Activated CD8-positive, alpha-beta T cell treated with anti-CD3 and anti-CD28 coated beads, Interleukin-2, amount 10 ng/mL, durations not matched to agents 7 days and 5 days (primary cell): Measurements from ENCODE around the gene CBX7. TPM values are rescaled to one million over a fixed set of nuclear protein-coding genes. Genes with fewer than 3 reads are reported as not detected.

Source experiments
- ATAC-seq: fragments of 150-1000 bp; cut with Tn5 transposase; one replicate; pipeline ENCODE4 v1.10.0; 2021; ENCODE audit warnings: moderate library complexity
- CTCF ChIA-PET: fragments of 350-600 bp; sonication (Branson Sonifier 250); formaldehyde crosslinking; loops from one replicate; lab custom pipeline; 2021; ENCODE audit warnings: antibody characterized with exemption; lab: Charles Lee
- POLR2A ChIA-PET: fragments of 350-600 bp; sonication (Branson Sonifier 250); formaldehyde crosslinking; loops from one replicate; lab custom pipeline; 2021; ENCODE audit warnings: antibody characterized with exemption; lab: Charles Lee
- DNase-seq: peaks from one replicate; pipeline ENCODE4 v3.0.0-alpha.2; 2020
- H3K27ac Mint-ChIP-seq: one replicate; pipeline ENCODE4 v1.8.0; 2021; ENCODE audit warnings: mild to moderate bottlenecking, mixed read lengths
- H3K27me3 Mint-ChIP-seq: one replicate; pipeline ENCODE4 v1.8.0; 2021; ENCODE audit warnings: low read depth, mixed read lengths
- H3K36me3 Mint-ChIP-seq: one replicate; pipeline ENCODE4 v1.8.0; 2021; ENCODE audit warnings: low read depth, mixed read lengths
- H3K4me1 Mint-ChIP-seq: one replicate; pipeline ENCODE4 v1.8.0; 2021; ENCODE audit warnings: low read depth, mixed read lengths
- H3K4me3 Mint-ChIP-seq: one replicate; pipeline ENCODE4 v1.8.0; 2021; ENCODE audit warnings: mild to moderate bottlenecking, mixed read lengths
- H3K9me3 Mint-ChIP-seq: one replicate; pipeline ENCODE4 v1.8.0; 2022; ENCODE audit warnings: mixed read lengths; ENCODE audit not compliant: insufficient read depth
- total RNA-seq, 2 experiments: library from RNA; stranded (reverse); gene quantifications; one replicate each; pipeline ENCODE4 v1.2.3, GENCODE V29; 2021

Gene CBX7
- total RNA-seq, 2 experiments from 2014 or later, result 8.6 to 8.7 TPM

- H3K9me3 Mint-ChIP-seq, result no peaks in the 10 kb centered on the region
These were observed 6.0 kb downstream of the CBX7 start for GRCh38 chr22:39146256-39147101.

GRCh38 chr22:39144101-39144767 is 8.2 kb downstream of the CBX7 start:
- ChIA-PET POLR2A (no interaction called here), CTCF (interaction anchor here (1.0 kb wide), 1 partner anchor 26 kb away, joined by 3 read pairs; no protein-coding TSS in a partner anchor)
- Mint-ChIP-seq H3K36me3 (peaks cover 6% of the 10 kb centered on the region), H3K4me1 (peaks cover 30% of the 10 kb centered on the region), H3K27ac (peak overlapping the region; percentile 87), H3K4me3 (peak overlapping the region; percentile 85), H3K27me3 (no peaks in the 10 kb centered on the region), H3K9me3 (no peaks in the 10 kb centered on the region)
- DNase-seq (peak; percentile 77), ATAC-seq (peak; percentile 66)

More at GRCh38 chr22:39146256-39147101, 6.0 kb downstream of the CBX7 start:
- H3K4me3 Mint-ChIP-seq, result peak overlapping the region; percentile 67
- H3K36me3 Mint-ChIP-seq, result peaks cover 9% of the 10 kb centered on the region
- DNase-seq (no peak), ATAC-seq (no peak)
- CTCF ChIA-PET, result no interaction called here
- peaks cover 48% of the 10 kb centered on the region for H3K4me1 Mint-ChIP-seq
- H3K27me3 Mint-ChIP-seq, result no peaks in the 10 kb centered on the region
- POLR2A ChIA-PET, result no interaction called here
- H3K27ac Mint-ChIP-seq, result peak overlapping the region; percentile 77

GRCh38 chr22:39142088-39142680 is 10.3 kb downstream of the CBX7 start:
- H3K4me1 Mint-ChIP-seq, result peaks cover 25% of the 10 kb centered on the region
- no peaks in the 10 kb centered on the region for H3K27me3 Mint-ChIP-seq
- DNase-seq, result no peak
- ATAC-seq, result no peak
- H3K9me3 Mint-ChIP-seq, result no peaks in the 10 kb centered on the region
- POLR2A ChIA-PET, result interaction anchor here (0.6 to 1.4 kb wide), 2 partner anchors 116 to 177 kb away, joined by 3 read pairs; partner anchors contain the start of gene RPL3
- peaks cover 3% of the 10 kb centered on the region for H3K36me3 Mint-ChIP-seq
- CTCF ChIA-PET, result interaction anchor here (1.3 to 2.1 kb wide), 3 partner anchors 8 to 273 kb away, joined by 4 to 7 read pairs (median 7); no protein-coding TSS in a partner anchor
- no peak overlapping the region for H3K27ac Mint-ChIP-seq
- H3K4me3 Mint-ChIP-seq, result no peak overlapping the region

- POLR2A ChIA-PET, result no interaction called here
- Mint-ChIP-seq H3K36me3 (no peaks in the 10 kb centered on the region), H3K9me3 (no peaks in the 10 kb centered on the region), H3K4me1 (peaks cover 16% of the 10 kb centered on the region), H3K27me3 (no peaks in the 10 kb centered on the region), H3K27ac (no peak overlapping the region), H3K4me3 (no peak overlapping the region)
- no peak for DNase-seq
- CTCF ChIA-PET, result interaction anchor here (2.0 kb wide), 1 partner anchor 22 kb away, joined by 5 read pairs; no protein-coding TSS in a partner anchor
- no peak for ATAC-seq
These were observed 12.5 kb downstream of the CBX7 start for GRCh38 chr22:39139933-39140332.

GRCh38 chr22:39138357-39138997 is 14.0 kb downstream of the CBX7 start:
- ChIA-PET POLR2A (no interaction called here), CTCF (no interaction called here)
- no peaks in the 10 kb centered on the region for H3K9me3 Mint-ChIP-seq
- no peak overlapping the region for H3K27ac Mint-ChIP-seq
- H3K27me3 Mint-ChIP-seq, result no peaks in the 10 kb centered on the region
- H3K4me3 Mint-ChIP-seq, result no peak overlapping the region
- ATAC-seq (no peak), DNase-seq (no peak)
- no peaks in the 10 kb centered on the region for H3K36me3 Mint-ChIP-seq
- peaks cover 5% of the 10 kb centered on the region for H3K4me1 Mint-ChIP-seq

- Mint-ChIP-seq H3K9me3 (no peaks in the 10 kb centered on the region), H3K27me3 (no peaks in the 10 kb centered on the region), H3K36me3 (no peaks in the 10 kb centered on the region), H3K4me1 (peaks cover 5% of the 10 kb centered on the region), H3K27ac (no peak overlapping the region), H3K4me3 (no peak overlapping the region)
- ChIA-PET POLR2A (interaction anchor here (1.0 to 1.2 kb wide), 2 partner anchors 42 to 182 kb away, joined by 3 read pairs; no protein-coding TSS in a partner anchor), CTCF (interaction anchor here (0.6 to 2.1 kb wide), 2 partner anchors 155 to 179 kb away, joined by 3 to 12 read pairs; no protein-coding TSS in a partner anchor)
- no peak for DNase-seq
- ATAC-seq, result no peak
These were observed 16.2 kb downstream of the CBX7 start for GRCh38 chr22:39136317-39136716.

GRCh38 chr22:39135092-39135896 is 17.2 kb downstream of the CBX7 start:
- ATAC-seq (peak; percentile 78), DNase-seq (peak; percentile 57)
- ChIA-PET POLR2A (interaction anchor here (1.0 kb wide), 1 partner anchor 183 kb away, joined by 3 read pairs; no protein-coding TSS in a partner anchor), CTCF (interaction anchor here (0.7 to 2.1 kb wide), 10 partner anchors 7 to 395 kb away, joined by 3 to 12 read pairs (median 4); no protein-coding TSS in a partner anchor)
- Mint-ChIP-seq H3K9me3 (no peaks in the 10 kb centered on the region), H3K4me3 (no peak overlapping the region), H3K36me3 (no peaks in the 10 kb centered on the region), H3K27ac (no peak overlapping the region), H3K4me1 (peaks cover 7% of the 10 kb centered on the region), H3K27me3 (no peaks in the 10 kb centered on the region)

- H3K4me3 Mint-ChIP-seq, result no peak overlapping the region
- ATAC-seq, result no peak
- H3K4me1 Mint-ChIP-seq, result peaks cover 7% of the 10 kb centered on the region
- ChIA-PET CTCF (interaction anchor here (1.1 to 2.1 kb wide), 5 partner anchors 8 to 265 kb away, joined by 3 to 12 read pairs (median 6); no protein-coding TSS in a partner anchor), POLR2A (no interaction called here)
- no peaks in the 10 kb centered on the region for H3K36me3 Mint-ChIP-seq
- H3K27me3 Mint-ChIP-seq, result no peaks in the 10 kb centered on the region
- no peak overlapping the region for H3K27ac Mint-ChIP-seq
- no peaks in the 10 kb centered on the region for H3K9me3 Mint-ChIP-seq
- no peak for DNase-seq
These were observed 18.0 kb downstream of the CBX7 start for GRCh38 chr22:39134366-39135091.

GRCh38 chr22:39133871-39134270 is 18.6 kb downstream of the CBX7 start:
- no peak for ATAC-seq
- H3K4me3 Mint-ChIP-seq, result no peak overlapping the region
- H3K36me3 Mint-ChIP-seq, result no peaks in the 10 kb centered on the region
- ChIA-PET CTCF (interaction anchor here (1.1 to 1.7 kb wide), 2 partner anchors 9 to 10 kb away, joined by 3 to 4 read pairs; no protein-coding TSS in a partner anchor), POLR2A (no interaction called here)
- no peaks in the 10 kb centered on the region for H3K9me3 Mint-ChIP-seq
- no peak for DNase-seq
- H3K27ac Mint-ChIP-seq, result no peak overlapping the region
- H3K27me3 Mint-ChIP-seq, result no peaks in the 10 kb centered on the region
- peaks cover 7% of the 10 kb centered on the region for H3K4me1 Mint-ChIP-seq
